ENCODE data around the gene OR2F2.

Gene OR2F2

DNA sequence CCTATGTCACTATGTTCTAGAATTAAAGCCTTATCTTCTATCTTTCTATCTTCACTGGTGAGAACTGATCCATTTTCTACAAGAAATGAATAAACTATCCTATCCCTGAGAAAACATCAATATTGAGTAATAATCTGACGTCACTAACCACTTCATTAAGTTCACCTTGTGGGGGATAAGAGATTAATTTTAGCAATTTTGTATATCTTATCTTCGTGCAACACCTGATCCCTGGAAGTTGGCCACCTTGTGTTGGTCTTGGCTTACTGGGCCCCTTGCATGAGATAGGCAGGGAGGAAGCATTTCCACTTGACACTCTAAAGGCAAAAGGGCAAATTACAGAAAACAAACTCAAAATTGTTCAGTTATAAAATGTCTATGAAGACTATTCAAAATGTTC lies 45.0 kb downstream of the OR2F2 start:
- no peak for DNase-seq

DNA sequence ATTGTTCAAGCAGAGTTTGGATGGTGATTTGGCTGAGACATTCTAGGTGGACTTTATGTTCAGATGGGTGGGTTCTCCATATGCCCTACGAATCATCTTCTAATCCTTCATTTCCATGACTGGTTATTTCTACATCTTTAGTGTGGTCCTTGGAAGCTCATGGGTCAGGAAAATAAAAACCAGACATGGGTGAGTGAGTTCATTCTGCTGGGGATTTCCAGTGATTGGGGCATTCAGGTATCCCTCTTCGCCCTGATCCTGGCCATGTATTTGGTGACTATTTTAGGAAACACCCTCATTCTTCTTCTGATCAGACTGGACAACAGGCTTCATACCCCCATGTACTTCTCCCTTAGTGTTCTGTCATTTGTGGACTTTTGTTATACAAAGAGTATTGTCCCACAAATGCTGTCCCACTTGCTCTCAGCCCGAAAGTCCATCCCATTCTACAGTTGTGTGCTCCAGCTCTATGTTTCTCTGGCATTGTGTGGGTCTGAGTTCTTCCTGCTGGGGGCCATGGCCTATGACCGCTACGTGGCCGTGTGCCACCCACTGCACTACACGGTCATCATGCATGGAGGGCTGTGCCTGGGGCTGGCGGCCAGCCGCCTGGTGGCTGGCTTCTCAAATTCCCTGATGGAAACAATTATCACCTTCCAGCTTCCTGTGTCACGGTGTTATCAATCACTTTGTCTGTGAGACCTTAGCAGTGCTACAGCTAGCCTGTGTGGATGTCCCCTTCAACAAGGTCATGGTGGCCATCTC lies 45.9 kb downstream of the OR2F2 start:
- DNase-seq: no peak

DNA sequence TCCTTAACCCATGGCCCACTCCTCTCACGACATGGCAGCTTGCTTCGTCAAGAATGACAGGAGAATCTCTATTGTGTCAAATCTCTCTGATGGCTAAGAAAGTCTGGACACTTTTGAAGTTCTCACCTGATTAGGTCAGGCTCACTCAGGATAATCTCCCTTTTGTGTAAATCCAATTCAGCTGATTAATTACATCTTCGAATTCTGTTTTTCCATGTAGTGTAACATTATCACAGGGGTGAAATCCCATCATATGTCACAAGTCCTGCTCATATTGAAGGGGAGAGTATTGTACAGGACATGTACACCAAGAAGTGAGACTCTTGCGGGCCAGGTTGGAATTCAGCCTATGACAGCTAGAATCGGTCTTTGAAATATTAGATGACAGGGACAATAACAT lies 48.9 kb downstream of the OR2F2 start:
- DNase-seq: no peak

All from NCI-H187 (cell line).